Cerebellar cortex (tissue), 1 donor: ENCODE data around the gene VAV3.

Experiments
- DNase-seq: peaks from one replicate; pipeline ENCODE4 v3.0.0-alpha.2; 2015; ENCODE audit warnings: low spot score

VAV3 gene

GRCh38 chr1:107833061-107833460 is 131.9 kb downstream of the VAV3 start:
- DNase-seq: no peak

DNA sequence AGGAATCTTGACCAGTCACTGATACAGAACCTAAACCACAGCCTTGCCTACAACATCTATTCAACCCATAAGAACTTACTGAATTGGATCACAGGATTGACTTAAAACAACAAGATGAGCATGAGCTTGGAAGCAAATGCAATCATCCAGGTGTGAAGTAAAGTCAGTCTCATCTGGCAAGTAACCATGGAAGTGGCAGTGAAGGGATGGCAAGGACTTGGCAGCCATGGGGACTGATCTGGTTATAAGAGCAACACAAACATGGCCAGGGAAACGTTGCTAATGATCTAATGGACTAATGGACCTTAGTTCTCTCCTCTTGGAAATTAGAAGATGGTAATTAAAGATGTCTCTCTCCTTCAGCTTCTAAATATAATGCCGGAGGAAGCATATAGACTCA is 133.1 kb downstream of the VAV3 start:
- DNase-seq: no peak

DNA sequence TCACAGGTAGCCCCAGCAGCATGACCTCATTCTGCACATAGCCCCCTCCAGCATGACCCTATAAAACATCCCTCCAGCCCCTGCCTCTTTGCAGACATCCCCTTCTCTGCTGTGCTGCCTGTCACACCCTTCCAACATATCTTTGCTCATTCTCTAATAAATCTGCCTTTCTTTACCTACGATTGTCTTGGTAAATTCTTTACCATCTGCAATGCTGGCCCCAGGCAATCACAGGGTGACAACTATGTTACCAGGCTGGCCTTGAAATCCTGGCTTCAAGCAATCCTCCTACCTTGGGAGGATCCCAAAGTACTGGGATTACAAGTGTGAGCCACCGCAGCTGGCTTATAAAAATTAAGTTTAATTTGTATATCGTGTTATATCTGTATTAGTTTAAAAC is 134.5 kb downstream of the VAV3 start:
- DNase-seq: no peak

- DNase-seq: no peak
Observed at GRCh38 chr1:107830075-107830474, 134.9 kb downstream of the VAV3 start.

- peak; percentile 55 for DNase-seq
Observed at GRCh38 chr1:107829036-107829770, 135.8 kb downstream of the VAV3 start.

DNA sequence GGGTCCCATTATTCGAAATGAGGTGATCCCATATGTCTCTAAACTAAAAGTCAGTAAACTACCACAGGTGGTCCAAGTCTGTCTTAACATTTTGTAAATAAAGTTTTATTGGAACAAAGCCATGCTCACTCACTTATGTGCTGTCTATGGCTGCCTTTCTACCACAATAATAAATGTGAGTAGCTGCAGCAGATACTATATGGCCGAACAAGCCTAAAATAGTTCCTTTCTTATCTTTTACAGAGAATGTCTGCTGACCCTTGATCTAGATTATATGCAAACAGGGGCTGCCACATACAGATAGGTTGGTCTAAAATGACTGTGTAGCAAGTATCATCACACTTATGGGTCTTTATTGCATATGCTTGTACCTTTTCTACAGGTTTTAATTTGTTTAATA is 140.0 kb downstream of the VAV3 start:
- DNase-seq: no peak

DNA sequence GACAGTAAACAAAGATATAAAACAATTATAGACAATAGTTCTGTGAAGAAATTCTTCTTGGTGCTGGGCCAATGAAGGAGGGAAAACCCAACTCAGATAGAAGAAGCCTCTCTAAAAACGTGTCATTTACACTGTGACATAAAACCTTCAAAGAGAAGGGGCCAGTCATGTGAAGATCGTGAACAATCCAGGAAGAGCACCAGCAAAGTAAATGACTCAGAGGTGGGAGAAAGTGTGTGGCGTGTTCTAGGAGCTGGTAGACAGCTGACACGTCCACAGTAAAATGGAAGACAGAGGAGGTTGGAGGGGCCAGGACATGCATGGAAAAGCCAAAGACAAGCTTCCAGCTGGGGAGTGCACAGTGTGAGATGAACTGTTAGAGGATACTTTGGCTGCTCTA is 143.6 kb downstream of the VAV3 start:
- no peak for DNase-seq

DNA sequence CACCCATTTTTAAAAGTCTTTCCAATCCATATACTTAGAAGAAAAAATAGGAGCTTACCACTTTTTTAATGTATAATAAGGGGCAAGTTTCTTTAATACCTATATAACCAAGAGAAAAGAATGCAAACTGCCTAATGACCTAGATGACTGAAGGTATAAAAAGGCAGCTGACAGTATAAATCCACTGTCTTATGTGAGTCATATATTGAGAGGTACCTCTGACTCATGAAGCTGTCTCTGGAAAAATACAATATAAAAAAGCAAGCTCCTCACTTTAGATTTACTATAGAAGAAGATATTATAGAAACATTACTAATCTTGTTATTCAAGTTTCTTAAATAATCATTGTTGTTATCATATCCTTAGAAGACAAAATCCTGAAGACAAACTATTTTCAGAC is 144.2 kb downstream of the VAV3 start:
- no peak for DNase-seq

- DNase-seq: no peak
Observed at GRCh38 chr1:107817935-107818334, 147.0 kb downstream of the VAV3 start.

DNA sequence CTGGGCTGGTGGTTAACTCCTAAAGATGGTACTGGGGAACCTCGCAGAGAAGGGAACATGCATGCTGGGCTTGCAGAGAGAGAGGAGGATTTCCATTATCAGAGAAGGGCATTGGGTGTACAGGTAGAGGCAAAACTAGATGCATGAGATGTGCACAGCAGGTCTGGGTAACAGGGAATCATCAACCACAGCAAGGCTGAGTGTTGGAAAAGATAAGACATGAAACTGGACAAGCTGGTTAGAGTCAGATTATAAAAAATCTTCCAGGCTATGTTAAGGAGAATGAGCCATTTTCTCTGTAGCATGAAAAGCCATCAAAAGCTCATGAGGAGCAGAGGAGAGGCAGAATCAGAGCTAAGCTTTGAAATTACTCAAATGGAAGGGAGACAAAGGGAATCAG is 147.8 kb downstream of the VAV3 start:
- DNase-seq: no peak

- no peak for DNase-seq
Observed at GRCh38 chr1:107810291-107810951, 154.6 kb downstream of the VAV3 start.

DNA sequence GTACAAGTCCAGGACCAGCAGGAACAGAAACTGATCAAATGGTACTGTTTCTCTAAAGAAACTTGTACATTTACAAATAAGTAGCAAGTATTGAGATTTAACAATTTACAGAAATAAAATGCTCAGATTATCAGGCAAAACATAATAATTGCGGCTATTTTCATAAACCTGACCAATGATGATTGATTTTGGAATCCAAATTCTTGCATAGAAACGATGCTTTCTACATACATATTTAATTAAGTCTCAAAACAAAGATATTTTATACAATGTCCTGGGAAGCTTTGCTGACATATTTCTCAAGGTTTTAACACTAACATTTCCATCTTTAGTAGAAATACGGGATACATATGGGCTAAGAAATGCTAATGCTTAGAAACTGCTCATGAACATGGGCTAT is 157.1 kb downstream of the VAV3 start:
- no peak for DNase-seq

DNA sequence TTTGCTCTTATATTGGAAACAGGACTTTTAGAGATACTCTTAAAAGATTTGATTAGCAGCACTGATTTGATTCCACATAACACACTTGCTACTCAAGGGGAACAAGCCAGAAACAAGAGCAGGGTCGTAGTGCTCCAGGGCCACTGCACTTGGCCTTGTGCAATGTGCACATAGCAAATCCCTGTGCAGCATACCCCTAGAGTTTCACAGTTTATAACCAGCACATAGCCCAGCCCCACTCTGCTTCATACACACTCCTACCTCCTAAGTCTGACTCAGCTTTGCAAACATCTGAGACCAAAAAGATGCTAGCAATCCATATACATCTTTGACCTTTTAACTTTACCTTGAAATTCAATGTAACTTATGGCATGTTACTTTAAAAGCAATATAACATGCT is 157.6 kb downstream of the VAV3 start:
- DNase-seq: no peak

GRCh38 chr1:107806902-107807301 is 158.1 kb downstream of the VAV3 start:
- DNase-seq: no peak

DNA sequence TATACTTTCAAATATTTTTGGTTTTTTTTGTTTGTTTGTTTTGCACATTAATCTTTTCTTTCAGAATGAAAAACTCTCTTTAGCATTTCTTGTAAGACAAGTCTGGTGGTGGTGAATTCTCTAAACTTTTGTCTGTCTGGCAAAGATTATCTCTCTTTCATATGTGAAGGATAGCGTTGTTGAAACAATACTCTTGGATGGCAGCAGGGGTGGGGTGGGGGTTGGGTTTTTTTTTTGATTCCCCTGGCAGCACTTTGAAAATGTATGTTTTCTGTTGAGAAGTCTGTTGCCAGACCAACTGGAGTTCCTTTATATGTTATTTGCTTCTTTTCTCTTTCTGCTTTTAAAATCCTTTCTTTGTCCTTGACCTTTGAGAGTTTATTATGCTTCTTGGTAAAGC is 160.2 kb downstream of the VAV3 start:
- no peak for DNase-seq

GRCh38 chr1:107804134-107804533 is 160.8 kb downstream of the VAV3 start:
- DNase-seq: no peak

DNA sequence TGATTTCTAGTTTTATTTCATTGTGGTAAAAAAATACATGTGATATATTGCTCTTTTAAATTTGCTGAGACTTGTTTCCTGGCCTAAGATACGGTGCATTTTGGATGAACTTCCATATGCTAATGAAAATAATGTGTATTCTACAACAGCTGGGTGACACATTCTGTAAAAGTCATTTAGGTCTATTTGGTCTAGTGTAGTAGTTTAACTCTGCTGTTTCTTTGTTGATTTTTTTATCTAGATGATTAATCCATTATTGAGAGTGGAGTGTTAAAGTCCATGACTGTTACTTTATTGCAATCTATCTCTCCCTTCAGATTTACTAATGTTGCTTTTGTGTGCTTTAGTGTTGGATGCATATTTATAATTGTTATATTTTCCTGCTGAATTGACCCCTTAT is 161.4 kb downstream of the VAV3 start:
- DNase-seq: no peak

DNA sequence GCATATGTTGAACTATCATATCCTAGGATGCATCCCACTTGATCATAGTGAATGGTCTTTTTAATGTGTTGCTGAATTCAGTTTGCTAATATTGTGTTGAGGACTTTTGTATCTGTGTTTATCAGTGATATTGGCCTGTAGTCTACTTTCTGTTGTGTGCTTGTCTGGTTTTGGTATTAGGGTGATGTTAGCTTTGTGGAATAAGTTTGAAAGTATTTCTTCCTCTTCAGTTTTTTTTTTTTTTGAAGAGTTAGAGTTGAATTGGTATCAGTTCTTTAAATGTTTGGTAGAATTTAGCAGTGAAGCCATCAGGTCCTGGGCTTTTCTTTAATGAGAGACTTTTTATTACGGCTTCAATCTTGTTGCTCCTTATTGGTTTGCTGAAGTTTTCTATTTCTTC is 162.3 kb downstream of the VAV3 start:
- no peak for DNase-seq

DNA sequence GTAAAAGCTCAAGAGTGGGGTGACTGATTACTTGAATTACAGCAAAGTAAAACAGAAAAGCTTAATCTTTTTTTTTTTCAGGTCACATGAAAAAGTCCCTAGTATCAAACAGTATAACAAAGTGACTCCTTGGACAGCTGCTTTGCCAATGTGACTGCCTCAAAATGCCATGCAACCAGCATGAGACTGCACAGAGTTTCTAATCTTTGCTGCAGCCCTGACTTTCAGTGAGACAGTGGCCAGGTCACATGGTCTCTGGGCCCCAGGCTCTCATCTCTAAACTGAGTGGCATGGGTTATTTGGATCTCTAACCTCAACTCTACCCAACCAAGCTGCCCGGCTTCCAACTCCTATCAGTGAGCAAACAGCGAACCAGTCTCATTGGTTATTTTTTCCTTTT is 169.0 kb downstream of the VAV3 start:
- DNase-seq: no peak

GRCh38 chr1:107795441-107795840 is 169.5 kb downstream of the VAV3 start:
- DNase-seq: no peak

GRCh38 chr1:107794571-107794970 is 170.4 kb downstream of the VAV3 start:
- no peak for DNase-seq

DNA sequence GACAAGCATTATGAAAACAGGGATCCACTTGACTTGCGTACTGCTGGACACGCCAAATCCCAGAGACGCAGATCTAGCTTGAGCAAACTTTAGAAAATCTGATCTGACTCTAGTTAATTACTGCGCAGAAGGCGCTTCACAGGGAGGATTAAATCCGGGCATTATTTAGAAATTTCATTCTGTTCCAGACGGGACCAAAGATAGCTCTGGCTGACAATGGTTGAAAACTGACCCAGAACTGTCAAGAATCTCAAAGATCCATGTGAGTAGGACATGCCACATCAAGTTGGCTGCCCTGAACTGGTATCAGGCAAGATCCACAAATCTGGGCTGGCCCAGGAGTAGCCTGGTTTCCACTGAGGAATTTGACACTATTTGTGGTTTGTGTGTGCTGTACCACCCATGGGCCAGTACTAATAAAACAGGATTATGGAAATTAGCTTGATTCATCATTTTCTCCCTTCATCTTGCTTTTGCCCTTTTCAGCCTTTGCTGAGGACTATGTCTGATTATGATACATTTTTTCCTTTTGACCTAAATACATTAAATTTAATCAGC is 171.0 kb downstream of the VAV3 start:
- peak; percentile 53 for DNase-seq

DNA sequence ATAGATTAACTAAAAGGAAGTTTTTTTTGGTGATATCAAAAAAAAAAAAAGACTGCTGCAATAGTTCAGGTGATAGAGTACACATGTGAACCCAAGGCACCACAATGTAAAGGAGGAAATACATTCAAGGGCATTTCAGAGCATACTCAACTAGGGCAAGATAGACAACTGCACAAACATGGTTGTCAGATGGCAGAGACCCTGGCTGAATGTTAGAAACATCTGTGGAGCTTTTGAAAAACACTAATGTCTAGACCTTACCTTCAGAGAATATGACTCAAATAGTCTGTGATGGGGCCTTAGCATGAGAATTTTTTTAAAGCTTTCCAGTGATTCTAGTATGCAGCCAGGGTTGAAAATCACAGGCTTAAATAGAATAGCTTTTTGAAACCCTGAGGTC is 173.6 kb downstream of the VAV3 start:
- no peak for DNase-seq
